Measurements from ENCODE around the gene PTGDR. TPM values are rescaled to one million over a fixed set of nuclear protein-coding genes. Genes with fewer than 3 reads are reported as not detected.

The PTGDR gene
- total and polyA plus RNA-seq, 2 of the 8 experiments (the other 6 are each of a cell fraction or from before 2014, with no cell fraction given) = 0.22 to 0.83 TPM

- TF ChIP-seq CTCF (IDR thresholded peaks at IDR 0.05; ENCODE audit: control extremely low read depth in 1 of 3, insufficient read depth in 1 of 3, low read depth in 1 of 3, low read length in 3 of 3) (no peak), SIX5 (IDR thresholded peaks at IDR 0.05; ENCODE audit: low read depth, low read length) (no peak), SIN3A (conservative IDR thresholded peaks at IDR 0.05 in 1 of 2, IDR thresholded peaks at IDR 0.05 in 1 of 2; ENCODE audit: low read depth in 1 of 2, low read length in 2 of 2) (no peak)
These were observed 47.9 kb upstream of the PTGDR start (continued) for GRCh38 chr14:52219488-52220084.

Measured in H1 (cell line).